GM18526 (cell line): ENCODE measurements around the gene DCP1A.

Source experiments
- POLR2A ChIP-seq: IDR thresholded peaks from 3 replicates; pipeline ENCODE4 v1.6.1; 2011; ENCODE audit not compliant: insufficient read length; ENCODE audit errors: extremely low read depth

DCP1A gene

DNA sequence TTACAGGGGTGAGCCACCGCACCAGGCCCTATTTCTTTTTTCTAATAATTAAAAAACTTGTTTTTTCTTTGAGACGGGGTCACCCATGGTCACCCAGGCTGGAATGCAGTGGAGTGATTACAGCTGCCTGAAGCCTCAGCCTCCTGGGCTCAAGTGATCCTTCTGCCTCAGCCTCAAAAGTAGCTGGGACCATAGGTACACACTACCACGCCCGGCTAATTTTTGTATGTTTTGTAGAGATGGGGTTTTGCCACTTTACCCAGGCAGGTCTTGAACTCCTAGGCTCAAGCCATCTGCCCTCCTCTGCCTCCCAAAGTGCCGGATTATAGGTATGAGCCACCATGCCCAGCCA, 90.7 kb downstream of the DCP1A start:
- no peak for TF ChIP-seq POLR2A

GRCh38 chr3:53255775-53256703, 91.3 kb downstream of the DCP1A start, which contains the start of gene TKT:
Gene TKT, minus strand, starts transcription at chr3:53256022. Its CDS starts 80 bp downstream, at chr3:53255942.
- TF ChIP-seq POLR2A, result peak; percentile 90

- TF ChIP-seq POLR2A, result no peak
Observed at GRCh38 chr3:53255423-53255774, 91.9 kb downstream of the DCP1A start.

- no peak for TF ChIP-seq POLR2A
Observed at GRCh38 chr3:53254509-53255422, 92.6 kb downstream of the DCP1A start.

- TF ChIP-seq POLR2A, result no peak
Observed at GRCh38 chr3:53253707-53254508, 93.4 kb downstream of the DCP1A start.

DNA sequence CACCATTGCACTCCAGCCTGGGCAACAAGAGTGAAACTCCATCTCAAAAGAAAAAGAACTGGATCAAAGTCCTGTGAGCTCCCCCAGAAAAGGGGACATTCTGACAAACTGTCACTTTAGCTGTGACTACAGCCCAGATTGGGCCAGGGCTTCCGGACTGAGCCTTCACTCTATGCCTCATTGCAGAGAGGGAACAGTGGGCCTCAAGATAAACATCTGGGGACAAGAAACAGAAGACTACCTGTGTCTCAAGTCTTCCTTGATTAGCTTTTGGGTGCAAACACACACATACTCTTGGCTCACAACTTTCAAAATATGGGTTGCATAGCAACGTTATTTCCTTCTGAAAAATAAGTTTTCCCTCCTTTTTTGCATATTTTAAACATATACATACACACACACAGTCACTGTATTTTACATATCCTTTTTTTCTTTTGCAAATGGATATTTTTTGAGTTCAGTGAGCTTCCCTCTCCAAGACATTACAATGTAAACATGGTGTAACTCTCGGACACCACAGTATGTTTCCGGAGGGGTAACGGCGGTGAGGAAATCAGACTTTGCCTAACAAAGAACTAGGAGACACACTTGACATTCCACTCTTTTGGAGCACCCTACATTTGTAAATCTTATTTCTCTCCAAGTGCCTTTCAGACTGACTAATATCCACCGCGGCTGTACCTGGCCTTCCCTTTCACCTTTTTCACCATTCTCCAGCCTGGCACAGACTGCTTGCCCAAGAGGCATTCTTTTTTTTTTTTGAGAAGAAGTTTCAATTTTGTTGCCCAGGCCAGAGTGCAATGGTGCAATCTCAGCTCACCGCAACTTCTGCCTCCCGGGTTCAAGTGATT, 95.0 kb downstream of the DCP1A start:
- TF ChIP-seq POLR2A, result no peak

DNA sequence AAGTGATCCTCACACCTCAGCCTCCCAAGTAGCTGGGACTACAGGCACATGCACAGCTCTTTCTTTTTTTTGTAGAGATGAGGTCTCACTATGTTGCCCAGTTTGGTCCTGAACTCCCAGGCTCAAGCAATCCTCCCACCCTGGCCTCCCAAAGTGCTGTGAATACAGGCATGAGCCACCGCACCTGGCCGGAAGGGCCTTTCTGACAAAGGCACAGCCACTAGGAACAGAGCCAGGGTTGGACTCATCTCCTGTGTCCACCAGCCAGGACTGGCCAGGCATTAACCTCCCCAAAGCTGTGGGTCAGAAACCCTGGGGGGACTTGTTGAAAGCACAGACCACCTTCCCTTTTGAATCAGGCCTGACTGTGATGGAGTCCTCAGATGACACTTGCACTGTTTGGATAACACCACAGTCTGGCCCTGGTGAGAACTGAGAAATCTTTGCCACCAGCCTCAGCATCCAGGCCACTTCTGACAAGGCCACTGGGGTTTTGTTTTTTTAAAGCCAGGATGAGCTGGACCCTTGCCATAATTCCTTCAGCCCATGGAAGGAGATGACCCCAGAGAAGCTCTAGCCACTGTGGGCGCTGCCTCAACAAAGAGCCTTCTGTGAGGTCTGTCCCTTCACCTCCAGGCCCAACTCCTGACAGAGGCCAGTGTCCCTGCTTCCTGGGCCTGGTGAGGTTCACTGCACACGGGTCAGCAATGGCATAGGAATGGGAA, 96.3 kb downstream of the DCP1A start:
- TF ChIP-seq POLR2A, result no peak

DNA sequence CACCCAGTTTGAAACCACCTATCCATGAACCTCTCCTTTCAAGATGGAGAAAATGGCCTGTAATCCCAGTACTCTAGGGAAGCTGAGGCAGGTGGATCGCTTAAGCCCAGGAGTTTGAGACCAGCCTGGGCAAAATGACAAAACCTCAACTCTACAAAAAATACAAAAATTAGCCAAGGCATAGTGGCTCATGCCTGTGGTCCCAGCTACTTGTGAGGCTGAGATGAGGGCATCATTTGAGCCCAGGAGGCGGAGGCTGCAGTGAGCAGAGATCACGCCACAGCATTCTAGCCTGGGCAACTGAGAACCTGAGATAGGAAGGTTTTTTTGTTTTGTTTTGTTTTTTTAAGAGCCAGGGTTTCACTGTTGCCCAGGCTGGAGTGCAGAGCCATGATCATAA, 96.9 kb downstream of the DCP1A start:
- TF ChIP-seq POLR2A, result no peak

DNA sequence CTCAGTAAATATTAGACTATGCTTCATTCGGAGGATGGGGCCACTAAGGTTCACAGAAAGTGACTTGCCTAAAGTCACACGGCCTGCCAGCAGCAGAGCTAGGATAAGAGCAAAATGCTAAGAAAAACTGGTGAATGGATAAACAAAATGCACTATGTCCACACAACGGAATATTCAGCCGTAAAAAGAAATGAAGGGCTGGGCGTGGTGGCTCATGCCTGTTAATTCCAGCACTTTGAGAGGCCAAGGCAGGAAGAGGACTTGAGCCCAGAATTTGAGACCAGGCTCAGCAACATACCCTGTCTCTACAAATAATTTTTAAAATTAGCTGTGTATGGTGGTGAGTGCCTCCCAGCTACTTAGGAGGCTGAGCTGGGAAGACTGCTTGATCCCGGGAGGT, 99.2 kb downstream of the DCP1A start:
- no peak for TF ChIP-seq POLR2A

DNA sequence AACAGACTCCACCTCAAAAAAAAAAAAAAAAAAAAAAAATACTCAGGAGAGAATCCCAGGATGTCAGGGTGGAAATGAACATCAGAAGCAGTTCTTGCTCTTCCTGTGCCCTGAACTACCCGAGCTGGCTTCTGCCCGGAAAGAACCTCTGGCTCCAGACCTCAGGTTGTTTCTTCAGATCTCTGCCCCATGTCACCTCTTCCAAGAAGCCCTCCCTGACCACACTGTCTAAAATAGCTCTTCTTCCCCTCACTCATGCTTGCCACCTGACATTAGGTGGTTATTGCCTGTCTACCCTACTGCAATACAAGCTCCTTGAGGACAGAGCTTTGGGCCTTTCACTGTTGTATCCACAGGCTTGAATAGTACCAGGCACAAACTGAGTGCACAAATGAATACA, 99.7 kb downstream of the DCP1A start:
- no peak for TF ChIP-seq POLR2A

DNA sequence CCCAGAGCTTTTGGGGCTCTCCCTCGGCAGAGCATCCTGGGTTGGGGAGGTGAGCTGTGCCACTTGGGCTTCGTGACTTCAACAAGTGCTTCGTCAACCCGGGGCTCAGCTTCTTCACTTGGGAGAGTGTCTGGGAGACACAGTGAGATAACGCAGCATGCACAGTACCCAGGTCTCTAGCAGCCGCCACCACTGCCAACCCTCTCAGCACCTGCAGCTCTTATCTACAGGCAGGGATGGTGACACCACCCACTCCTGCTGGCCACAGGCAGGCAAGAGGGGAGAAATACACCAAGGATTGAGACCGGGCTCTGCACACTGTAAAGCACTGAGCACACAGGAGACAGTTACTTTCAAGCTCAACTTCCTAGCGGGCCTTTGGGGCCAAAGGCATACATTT, 103.1 kb downstream of the DCP1A start:
- no peak for TF ChIP-seq POLR2A

DNA sequence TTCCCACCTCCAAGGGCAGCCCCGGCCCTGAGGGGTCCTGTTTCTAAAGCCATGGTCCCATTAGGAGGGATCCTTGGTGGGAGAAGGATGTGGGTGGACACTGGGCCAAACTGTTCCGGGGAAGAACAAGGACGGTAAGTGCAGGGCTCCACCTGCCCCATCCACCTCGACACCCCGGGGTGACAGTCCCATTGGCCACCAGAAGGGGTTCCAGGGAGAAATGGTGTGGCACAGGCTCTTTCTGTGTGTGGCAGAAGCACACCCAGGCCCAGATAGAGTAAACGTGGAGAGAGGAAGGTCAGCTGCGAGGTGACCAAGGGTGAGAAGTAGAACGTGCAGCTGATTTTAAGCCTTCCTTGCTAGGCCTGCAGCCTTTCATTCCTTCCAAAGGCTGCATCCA, 103.6 kb downstream of the DCP1A start:
- no peak for TF ChIP-seq POLR2A

DNA sequence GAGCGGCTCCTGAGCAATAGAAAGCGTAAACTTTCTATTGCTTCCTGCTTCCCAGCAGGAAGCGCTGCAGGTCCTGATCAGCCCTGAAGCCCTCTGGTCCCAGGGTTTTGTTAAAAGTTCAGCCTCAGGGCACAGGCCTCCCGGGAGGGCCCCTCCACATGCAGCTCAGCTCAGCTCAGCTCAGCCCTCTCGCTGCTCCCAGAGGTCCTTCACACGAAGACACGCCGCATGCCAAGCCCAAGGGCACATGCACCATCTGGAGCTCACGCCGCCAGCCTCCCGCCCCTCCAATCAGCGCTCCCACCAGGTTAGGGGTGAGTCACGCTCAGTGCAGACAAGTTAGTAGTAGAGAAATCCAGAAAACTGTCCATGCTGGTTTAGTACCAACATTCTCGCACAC, 104.2 kb downstream of the DCP1A start:
- no peak for TF ChIP-seq POLR2A

- TF ChIP-seq POLR2A, result no peak
Observed at GRCh38 chr3:53242642-53243041, 104.7 kb downstream of the DCP1A start.

GRCh38 chr3:53242155-53242554, 105.2 kb downstream of the DCP1A start:
- no peak for TF ChIP-seq POLR2A
